ENCODE data around the gene TRAK2. TPM values are rescaled to one million over a fixed set of nuclear protein-coding genes. Genes with fewer than 3 reads are reported as not detected.

Gene TRAK2
- total and polyA plus RNA-seq, 2 of the 13 experiments (the other 11 are each of a cell fraction or from before 2014, with no cell fraction given) = 7.7 to 21.0 TPM

DNA sequence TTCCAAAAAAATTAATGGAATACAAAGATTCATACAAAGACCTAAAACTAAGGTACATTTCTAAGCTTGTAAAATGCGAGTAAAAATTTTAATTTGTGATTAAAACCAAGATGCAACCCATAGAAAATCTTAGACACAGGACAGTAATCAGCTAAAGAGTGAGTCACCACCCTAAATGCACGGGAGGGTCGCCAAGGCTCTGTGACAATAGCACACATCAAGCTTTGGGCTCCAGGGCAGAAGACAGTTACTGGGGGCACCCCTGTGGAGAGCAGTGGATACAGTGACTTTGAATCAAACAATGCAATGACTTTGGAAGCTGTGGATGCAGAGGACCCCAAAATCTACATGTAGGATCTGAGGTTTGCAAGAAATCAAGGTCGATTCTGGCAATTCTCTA is 101.7 kb downstream of the TRAK2 start:
- Histone ChIP-seq H3K27me3 (ENCODE audit: control insufficient read depth in 1 of 2, insufficient read depth in 2 of 2, low read length in 2 of 2) (no peaks in the 10 kb centered on the region; a peak in 1 of 5 replicates), H2AFZ (ENCODE audit: low read length) (no peak overlapping the region), H4K20me1 (ENCODE audit: insufficient read depth, low read length) (no peaks in the 10 kb centered on the region), H3K4me3 (replicated peaks in 1 of 3; ENCODE audit: insufficient read depth in 1 of 3, low read depth in 2 of 3, low read length in 3 of 3) (no peak overlapping the region), H3K9ac (ENCODE audit: insufficient read depth, low read depth, low read length) (no peak overlapping the region), H3K36me3 (replicated peaks in 1 of 2; ENCODE audit: control insufficient read depth in 1 of 2, insufficient read depth in 2 of 2, low read length in 2 of 2) (no peaks in the 10 kb centered on the region), H3K79me2 (ENCODE audit: insufficient read depth, low read length) (no peaks in the 10 kb centered on the region), H3K4me1 (ENCODE audit: insufficient read depth, low read length) (peaks cover 16% of the 10 kb centered on the region), H3K9me3 (ENCODE audit: low read length) (no peaks in the 10 kb centered on the region), H3K4me2 (ENCODE audit: low read depth, low read length) (no peak overlapping the region), H3K27ac (ENCODE audit: extremely low read length, insufficient read depth, low read length) (no peak overlapping the region)
- ATAC-seq (no peak), DNase-seq (ENCODE audit: low spot score) (no peak), FAIRE-seq (no peak)
- in situ Hi-C loops (cut with HindIII; ENCODE audit: extremely low pct_ligation_motif_present, low pct_unique_long_range_greater_than_20kb) (no loop called here), intact Hi-C loops (cut with micrococcal nuclease; ENCODE audit: unreplicated experiment) (no loop called here)
- BruUV-seq (replicated peaks) = no TSS peak
- ChIA-PET CTCF (ENCODE audit: low intra/inter-chr PET ratio, low total read pairs) (no interaction called here), POLR2A (no interaction called here)
- WGBS (ENCODE audit: low lambda C conversion rate) = 12% methylated on average over 4 of the region's 4 CpGs
- TF ChIP-seq ZBTB8A (CRISPR knock-in tag; IDR thresholded peaks at IDR 0.05; ENCODE audit: borderline replicate concordance, low read depth) (no peak), ZNF672 (CRISPR knock-in tag; IDR thresholded peaks at IDR 0.05) (no peak), JARID2 (CRISPR knock-in tag; IDR thresholded peaks at IDR 0.05; ENCODE audit: insufficient replicate concordance) (no peak), ZNF468 (CRISPR knock-in tag; IDR thresholded peaks at IDR 0.05) (no peak), CBFB (CRISPR knock-in tag; IDR thresholded peaks at IDR 0.05) (no peak), HMG20B (CRISPR knock-in tag; conservative IDR thresholded peaks at IDR 0.05) (no peak)
- TF ChIP-seq, protein P1, sequence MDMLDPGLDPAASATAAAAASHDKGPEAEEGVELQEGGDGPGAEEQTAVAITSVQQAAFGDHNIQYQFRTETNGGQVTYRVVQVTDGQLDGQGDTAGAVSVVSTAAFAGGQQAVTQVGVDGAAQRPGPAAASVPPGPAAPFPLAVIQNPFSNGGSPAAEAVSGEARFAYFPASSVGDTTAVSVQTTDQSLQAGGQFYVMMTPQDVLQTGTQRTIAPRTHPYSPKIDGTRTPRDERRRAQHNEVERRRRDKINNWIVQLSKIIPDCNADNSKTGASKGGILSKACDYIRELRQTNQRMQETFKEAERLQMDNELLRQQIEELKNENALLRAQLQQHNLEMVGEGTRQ (IDR thresholded peaks at IDR 0.05; ENCODE audit: low read depth, low read length) = no peak
- TF ChIP-seq, protein P1 (CRISPR knock-in tag; IDR thresholded peaks at IDR 0.05; ENCODE audit: borderline replicate concordance) = no peak
- TF ChIP-seq, protein P2, sequence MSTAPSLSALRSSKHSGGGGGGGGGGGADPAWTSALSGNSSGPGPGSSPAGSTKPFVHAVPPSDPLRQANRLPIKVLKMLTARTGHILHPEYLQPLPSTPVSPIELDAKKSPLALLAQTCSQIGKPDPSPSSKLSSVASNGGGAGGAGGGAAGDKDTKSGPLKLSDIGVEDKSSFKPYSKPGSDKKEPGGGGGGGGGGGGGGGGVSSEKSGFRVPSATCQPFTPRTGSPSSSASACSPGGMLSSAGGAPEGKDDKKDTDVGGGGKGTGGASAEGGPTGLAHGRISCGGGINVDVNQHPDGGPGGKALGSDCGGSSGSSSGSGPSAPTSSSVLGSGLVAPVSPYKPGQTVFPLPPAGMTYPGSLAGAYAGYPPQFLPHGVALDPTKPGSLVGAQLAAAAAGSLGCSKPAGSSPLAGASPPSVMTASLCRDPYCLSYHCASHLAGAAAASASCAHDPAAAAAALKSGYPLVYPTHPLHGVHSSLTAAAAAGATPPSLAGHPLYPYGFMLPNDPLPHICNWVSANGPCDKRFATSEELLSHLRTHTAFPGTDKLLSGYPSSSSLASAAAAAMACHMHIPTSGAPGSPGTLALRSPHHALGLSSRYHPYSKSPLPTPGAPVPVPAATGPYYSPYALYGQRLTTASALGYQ (CRISPR knock-in tag; IDR thresholded peaks at IDR 0.05) = no peak
- TF ChIP-seq, protein P3, sequence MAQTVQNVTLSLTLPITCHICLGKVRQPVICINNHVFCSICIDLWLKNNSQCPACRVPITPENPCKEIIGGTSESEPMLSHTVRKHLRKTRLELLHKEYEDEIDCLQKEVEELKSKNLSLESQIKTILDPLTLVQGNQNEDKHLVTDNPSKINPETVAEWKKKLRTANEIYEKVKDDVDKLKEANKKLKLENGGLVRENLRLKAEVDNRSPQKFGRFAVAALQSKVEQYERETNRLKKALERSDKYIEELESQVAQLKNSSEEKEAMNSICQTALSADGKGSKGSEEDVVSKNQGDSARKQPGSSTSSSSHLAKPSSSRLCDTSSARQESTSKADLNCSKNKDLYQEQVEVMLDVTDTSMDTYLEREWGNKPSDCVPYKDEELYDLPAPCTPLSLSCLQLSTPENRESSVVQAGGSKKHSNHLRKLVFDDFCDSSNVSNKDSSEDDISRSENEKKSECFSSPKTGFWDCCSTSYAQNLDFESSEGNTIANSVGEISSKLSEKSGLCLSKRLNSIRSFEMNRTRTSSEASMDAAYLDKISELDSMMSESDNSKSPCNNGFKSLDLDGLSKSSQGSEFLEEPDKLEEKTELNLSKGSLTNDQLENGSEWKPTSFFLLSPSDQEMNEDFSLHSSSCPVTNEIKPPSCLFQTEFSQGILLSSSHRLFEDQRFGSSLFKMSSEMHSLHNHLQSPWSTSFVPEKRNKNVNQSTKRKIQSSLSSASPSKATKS (CRISPR knock-in tag; IDR thresholded peaks at IDR 0.05) = no peak
- TF ChIP-seq, protein P4, sequence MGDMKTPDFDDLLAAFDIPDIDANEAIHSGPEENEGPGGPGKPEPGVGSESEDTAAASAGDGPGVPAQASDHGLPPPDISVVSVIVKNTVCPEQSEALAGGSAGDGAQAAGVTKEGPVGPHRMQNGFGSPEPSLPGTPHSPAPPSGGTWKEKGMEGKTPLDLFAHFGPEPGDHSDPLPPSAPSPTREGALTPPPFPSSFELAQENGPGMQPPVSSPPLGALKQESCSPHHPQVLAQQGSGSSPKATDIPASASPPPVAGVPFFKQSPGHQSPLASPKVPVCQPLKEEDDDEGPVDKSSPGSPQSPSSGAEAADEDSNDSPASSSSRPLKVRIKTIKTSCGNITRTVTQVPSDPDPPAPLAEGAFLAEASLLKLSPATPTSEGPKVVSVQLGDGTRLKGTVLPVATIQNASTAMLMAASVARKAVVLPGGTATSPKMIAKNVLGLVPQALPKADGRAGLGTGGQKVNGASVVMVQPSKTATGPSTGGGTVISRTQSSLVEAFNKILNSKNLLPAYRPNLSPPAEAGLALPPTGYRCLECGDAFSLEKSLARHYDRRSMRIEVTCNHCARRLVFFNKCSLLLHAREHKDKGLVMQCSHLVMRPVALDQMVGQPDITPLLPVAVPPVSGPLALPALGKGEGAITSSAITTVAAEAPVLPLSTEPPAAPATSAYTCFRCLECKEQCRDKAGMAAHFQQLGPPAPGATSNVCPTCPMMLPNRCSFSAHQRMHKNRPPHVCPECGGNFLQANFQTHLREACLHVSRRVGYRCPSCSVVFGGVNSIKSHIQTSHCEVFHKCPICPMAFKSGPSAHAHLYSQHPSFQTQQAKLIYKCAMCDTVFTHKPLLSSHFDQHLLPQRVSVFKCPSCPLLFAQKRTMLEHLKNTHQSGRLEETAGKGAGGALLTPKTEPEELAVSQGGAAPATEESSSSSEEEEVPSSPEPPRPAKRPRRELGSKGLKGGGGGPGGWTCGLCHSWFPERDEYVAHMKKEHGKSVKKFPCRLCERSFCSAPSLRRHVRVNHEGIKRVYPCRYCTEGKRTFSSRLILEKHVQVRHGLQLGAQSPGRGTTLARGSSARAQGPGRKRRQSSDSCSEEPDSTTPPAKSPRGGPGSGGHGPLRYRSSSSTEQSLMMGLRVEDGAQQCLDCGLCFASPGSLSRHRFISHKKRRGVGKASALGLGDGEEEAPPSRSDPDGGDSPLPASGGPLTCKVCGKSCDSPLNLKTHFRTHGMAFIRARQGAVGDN (CRISPR knock-in tag; IDR thresholded peaks at IDR 0.05) = no peak

Measured in HepG2 (cell line).